NCI-H2029 treated with DMSO at 0.1 percent for 48 hours (cell line): ENCODE data around the gene JARID2.
"Not testable (repeated sequence)": the region's sequence is repeated elsewhere in the genome, so short reads cannot be mapped to it uniquely, and the experiment has no call there.

Source experiments
- DNase-seq: peaks from one replicate; lab custom pipeline; 2025; lab: John Stamatoyannopoulos, UW

JARID2 gene

DNA sequence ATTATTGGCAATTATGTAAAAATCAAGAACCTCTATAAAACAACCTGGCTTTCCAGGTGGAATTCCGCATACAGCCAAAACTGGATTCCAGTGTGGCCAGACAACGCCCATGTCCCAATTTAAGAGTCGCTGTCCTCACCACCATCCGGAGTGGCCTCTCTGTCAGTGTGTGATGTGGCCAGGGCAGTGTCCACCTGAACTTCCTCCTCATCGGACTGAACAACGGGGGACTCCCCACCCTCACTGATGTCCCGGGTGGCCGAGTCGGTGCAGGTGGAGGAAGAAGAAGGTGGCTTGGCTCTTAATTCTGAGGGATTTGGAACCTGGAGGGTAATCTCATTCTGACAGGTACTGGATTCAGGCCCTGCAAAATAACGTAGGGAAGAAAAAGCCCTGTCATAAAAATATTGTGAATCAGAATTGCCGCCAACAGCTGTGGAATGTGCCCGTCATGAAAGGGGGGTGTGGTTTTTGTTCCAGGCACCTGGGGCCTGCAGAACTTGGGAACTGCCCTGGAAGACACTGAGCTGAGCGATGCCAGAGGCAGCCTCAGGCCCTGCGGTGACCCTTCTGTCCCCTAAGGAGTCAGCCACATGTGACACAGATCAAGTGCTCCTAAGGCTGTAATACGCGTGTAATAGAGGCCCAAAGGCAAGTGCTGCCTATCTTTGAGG lies 277.1 kb downstream of the JARID2 start:
- no peak for DNase-seq

DNA sequence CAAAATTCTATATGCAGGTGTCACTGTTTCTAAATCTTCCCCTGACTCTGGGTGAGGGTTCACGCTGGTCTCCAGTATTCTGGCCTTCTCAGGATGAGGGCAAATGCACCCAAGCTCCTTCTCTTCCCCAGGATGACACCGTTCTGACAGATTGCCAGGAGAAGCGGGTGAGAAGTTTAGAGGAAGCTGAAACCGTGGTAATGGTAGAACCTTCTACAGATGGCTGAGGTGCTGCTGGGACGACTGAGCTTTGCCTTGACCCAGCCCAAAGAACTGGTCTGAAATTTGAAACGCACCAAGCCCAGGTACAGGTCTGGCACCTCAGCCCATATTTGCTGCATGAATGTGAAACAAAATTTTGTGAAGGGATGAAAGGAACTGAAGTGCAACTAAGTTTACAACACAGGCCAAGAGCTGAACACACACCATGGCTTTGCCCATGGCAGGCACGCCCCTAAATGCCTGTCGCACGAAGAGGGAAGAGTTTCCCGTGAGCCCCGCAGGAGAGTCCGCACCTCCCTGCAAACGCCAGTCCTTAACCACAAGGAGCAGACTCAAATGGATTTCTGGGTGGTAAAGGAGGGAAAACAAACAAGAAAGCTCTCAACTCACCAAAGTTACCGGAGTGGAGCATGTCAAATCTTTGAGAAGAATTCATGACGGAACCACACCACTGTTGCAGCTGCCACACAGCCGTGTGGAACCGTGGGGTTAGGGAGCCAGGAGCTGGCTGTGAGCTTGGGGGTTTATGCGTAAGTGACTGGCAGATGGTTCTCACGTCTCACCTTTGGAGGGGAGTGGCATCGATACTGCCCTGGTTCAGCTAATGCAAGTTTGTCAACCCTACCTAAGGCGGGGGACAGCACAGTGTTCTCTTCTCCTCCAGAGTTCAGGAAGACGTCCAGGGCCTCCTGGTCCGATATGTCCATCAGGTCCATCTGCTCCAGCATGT lies 278.1 kb downstream of the JARID2 start:
- DNase-seq: no peak

DNA sequence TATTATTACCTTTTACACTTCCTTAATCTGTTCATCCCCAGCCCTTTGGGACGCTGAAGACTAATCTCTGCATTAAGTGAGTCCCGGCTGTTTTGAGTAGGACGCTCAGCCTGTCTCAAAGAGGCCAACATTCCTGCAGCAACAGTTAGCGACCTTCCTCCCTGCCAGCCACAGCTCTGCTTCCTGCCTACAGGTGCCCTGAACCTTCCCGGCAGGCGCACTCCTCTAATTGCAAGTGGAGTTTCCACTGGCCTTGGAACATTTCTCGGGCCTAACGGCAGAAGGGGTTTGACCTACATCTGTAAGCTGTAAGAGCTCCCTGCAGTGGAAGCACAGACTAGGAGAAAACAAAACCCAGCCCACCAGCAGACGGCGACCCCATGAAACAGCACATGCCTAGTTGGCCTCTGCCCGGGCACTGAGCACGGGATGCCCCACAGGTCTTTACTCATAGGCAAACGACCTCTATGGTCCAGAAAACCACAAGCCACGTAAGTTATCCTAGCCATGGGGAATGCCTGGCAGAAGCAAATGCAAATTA lies 279.1 kb downstream of the JARID2 start:
- no peak for DNase-seq

DNA sequence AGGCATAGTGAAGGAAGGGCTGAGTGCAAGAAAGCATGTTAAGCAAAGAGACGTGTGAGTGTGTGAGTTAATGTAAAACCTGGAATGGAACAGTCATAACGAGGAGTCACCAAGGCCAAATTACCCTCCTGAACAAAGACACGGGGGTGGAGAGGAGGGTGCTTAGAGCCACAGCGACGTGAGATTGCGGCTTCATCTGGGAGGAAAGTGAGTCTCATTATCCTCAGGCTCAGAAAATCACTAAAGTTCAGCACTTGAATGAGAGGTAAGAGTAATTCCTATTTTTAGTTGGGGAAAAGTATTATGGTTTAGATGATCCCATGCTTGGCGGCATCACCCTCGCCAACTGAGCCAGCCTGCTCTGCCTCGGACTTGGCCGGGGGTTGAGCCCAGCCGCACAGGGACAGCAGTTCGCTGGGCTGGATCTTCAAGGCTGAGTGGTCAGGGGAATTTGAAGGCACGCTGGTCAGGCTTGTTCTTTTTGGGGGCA lies 280.4 kb downstream of the JARID2 start:
- no peak for DNase-seq

DNA sequence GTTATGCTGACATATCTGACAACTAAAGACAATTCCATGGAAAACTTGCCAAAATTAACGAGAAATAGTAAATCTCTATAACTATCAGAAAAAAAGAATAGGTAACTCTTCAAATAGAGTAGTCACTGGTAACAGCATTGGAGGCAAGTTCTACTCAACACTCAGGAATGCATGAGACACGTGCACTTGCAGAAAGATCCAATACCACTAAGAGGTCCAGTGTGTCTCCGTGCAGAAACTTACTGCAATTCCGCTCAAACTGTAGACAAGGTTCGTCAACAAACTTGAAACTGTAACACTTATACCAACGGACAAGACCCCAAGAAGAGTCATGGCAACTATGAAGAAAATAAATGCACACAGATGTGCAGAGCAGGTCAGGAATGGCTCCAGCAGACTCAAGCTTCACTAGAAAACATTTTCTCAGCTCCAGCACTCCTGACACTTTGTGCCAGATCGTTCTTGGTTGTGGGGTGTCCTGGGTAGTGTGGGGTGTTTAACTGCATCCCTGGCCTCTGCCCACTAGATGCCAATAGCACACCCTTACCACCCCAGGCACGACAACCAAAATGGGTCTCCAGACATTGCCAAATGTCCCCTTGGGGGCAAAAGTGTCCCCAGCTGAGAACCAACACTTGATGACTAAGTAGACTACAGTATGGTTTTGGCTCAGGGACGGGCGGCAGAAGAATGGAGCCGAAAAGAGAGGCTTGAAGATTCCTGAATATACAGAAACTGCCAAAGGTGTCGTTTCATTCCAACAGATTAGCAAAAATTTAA lies 282.2 kb downstream of the JARID2 start:
- no peak for DNase-seq

DNA sequence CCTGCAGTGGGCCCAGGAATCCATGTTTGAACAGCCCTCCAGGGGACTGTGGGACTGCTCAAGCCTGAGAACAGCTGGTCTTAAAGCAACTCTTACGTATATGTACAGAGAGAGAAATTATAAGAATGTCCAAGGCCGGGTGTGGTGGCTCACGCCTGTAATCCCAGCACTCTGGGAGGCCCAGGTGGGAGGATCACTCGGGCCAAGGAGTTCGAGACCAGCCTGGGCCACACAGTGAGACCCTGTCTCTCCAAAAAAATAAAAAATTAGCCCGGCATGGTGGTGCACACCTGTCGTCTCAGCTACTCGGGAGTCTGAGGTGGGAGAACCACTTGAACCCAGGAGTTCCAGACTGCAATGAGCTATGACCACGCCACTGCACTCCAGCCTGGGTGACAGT lies 283.0 kb downstream of the JARID2 start:
- no peak for DNase-seq

DNA sequence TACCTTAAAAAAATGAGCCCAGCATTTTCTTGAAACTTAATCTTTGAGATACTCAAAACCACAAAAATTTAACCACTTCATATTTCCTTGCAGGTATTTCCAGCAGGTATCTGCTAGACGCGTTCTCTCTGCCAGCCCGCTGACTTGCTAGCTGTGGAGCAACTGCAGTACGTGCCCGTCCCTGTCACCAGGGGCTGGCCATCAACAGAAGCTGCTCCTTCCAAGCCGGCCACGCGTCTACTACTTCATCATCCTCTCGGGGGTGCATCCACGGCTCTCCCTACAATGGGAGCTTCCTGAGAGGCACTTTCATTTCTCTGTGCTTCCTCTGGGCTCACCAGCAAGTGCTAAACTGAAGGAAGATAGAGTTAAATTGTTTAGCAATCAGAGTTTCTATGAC lies 284.5 kb downstream of the JARID2 start:
- DNase-seq: no peak

DNA sequence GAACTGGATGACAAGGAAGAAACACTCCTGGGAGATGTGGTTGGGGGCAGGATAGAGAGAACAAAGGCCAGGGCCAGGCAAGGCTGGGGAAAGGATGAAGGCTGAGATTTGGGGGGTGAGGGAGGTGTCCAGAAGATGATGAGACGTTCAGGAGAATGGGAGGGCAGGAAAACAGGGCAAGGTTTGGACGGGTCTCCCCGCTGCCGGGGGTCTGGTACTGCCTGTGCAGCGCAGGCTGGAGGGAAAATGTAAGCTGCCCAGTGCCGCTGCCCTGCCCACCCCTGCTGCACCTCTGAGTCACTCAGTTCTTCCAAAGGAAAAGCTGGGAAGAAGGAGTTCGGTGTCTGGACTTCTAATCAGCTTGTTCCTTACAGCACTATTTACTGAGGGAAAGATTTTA lies 286.1 kb downstream of the JARID2 start:
- DNase-seq: no peak

DNA sequence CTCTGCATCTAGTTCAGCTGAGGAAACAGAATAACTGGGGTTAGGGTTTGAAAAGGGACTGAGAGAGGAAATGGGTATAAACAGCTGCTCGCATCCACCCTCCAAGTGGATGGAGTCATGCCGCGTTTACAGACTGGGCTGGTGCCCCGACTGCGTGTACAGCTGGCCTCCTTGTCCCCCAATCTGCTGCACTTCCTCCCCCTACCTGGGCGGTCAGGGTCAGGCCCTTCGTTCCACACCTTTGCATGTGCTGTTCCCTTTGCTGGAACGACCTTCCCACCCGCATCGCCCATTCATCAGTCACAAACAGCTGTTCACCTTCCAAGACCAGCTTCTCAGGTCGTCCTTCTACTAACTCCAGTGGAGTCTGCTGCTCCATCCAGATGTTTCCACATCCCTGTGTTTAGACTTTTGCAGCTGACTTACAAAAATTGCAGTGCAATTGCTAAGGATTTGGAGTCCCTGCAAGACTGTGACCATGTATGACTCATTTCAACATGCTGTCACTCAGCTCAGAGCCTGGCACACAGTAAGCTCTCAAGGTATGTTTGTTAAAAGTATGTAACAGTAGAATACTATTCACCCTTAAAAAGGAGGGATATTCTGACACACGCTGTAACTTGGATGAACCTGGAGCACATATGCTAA lies 287.6 kb downstream of the JARID2 start:
- DNase-seq: no peak

DNA sequence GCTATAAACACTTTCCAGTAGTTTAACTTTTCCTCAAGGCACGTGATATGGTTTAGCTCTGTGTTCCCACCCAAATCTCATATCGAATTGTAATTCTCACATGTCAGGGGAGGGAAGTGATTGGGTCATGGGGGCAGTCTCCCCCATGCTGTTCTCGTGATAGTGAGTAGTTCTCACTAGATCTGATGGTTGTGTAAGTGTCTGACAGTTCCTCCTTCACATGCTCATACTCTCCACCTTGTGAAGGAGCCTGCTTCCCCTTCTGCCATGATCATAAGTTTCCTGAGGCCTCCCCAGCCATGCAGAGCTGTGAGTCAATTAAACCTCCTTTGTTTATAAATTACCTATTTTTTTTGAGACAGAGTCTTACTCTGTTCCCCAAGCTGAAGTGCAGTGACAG lies 289.1 kb downstream of the JARID2 start:
- no peak for DNase-seq

DNA sequence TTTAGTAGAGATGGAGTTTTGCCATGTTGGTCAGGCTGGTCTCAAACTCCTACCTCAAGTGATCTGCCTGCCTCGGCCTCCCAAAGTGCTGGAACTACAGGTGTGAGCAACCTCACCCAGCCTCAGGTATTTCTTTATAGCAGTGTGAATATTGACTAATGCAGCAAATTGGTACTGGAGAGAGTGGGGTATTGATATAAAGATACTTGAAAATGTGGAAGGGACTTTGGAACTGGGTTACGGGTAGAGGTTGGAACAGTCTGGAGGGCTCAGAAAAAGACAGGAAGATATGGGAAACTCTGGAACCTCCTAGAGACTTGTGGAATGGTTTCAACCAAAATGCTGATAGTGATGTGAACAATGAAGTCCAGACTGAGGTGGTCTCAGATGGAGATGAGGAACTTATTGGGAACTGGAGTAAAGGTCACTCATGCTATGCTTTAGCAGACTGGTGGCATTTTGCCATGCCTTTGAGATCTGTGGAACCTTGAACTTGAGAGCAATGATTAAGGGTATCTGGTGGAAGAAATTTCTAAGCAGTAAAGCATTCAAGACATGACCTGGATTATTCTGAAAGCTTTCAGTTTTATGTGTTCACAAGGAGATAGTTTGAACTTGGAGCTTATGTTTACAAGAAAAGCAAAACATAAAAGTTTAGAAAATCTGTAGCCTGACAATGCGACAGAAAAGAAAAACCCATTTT lies 289.8 kb downstream of the JARID2 start:
- no peak for DNase-seq

DNA sequence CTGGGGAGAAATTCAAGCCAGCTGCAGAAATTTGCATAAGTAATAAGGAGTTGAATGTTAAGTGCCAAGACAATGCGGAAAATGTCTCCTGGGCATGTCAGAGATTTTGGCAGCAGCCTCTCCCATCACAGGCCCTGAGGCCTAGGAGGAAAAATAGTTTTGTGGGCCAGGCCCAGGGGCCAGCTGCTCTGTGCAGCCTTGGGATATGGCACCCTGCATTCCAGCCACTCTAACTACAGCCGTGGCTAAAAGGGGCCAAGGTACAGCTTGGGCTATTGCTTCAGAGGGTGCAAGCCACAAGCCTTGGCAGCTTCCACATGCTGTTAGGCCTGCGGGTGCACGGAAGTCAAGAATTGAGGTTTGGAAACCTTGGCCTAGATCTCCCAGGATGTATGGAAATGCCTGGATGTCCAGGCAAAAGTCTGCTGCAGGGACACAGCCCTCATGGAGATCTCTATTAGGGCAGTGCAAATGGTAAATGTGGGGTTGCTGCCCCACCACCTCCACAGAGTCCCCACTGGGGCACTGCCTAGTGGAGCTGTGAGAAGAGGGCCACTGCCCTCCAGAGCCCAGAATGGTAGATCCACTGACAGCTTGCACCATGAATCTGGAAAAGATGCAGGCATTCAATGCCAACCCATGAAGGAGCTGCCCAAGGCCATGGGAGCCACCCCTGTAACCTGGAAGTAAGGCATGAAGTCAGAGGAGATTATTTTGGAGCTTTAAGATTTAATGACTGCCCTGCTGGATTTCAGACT lies 290.5 kb downstream of the JARID2 start:
- DNase-seq: no peak

DNA sequence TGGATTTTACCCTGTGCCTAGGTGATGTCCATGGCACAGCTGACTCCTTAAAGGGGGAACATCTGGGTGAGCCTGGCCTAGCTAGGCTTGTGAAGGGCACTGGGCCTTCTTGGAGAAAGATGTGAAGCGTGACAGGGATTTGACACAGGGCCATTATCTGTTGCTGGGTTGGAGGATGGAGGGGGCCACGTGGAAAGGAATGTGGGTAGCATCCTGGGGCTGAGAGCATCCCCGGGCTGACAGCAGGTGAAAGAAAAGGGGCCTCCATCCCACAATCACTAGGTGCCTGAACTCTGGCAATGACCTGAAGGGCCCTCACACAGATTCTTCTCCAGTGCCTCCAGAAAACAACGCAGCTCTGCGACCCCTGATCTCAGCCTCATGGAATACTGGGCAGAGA lies 292.2 kb downstream of the JARID2 start:
- no peak for DNase-seq

DNA sequence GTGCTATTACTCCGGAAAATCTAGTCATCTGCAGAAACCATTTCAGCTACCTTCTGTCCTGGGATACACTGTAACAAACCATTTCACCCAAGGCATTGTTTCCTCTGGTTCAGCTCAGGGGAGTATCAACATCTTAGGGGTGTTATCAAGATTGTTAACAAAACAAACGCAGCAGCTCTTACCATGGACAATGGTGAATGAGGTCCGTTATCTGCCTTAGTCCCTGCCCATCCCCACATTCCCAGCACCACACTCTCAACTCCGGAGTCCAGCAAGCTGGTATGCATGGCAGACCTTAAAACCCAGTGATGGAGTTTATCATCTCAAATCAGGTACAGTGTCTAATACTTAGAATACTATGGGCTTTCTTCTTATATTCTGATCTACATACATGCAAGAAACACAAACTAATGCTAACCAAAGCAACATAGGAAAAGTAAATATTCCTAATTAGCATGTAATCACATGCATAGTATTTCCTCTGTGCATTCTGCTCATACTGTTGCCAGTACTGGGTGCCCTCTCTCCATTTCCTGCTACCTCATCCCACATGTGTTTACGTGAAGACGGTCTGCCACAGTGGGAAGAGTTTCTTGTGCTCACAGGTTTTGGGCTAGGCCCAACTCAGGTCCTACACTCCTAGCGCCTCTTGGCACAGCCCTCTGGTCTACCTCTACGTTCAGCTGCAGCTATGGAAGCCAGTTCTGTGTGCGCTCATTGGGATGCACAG lies 293.1 kb downstream of the JARID2 start:
- no peak for DNase-seq

DNA sequence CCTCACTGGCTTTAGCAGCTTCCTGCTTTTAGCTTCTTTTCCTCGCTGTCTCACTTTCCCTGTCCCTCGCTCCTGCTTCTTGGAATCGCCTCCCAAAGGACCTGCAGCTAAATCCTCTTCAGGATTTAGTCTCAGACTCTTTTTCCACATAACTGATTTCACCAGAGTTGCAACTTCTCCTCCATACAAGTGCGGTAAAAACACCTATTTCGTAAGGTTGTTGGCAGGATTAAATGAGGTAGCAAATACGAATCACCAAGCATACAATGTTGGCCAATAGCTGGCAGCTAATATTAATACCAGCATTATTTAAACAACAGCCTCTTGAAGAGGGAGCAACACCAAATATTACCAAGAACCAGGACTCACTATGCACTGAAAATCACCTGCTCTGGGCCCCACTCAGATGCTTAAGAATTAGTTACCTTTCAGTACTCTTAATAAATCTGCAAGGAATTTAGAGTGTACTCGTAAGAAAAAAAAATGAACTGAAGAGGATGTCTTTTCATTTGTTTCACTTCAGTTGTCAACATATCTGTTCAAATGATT lies 293.9 kb downstream of the JARID2 start:
- no peak for DNase-seq

DNA sequence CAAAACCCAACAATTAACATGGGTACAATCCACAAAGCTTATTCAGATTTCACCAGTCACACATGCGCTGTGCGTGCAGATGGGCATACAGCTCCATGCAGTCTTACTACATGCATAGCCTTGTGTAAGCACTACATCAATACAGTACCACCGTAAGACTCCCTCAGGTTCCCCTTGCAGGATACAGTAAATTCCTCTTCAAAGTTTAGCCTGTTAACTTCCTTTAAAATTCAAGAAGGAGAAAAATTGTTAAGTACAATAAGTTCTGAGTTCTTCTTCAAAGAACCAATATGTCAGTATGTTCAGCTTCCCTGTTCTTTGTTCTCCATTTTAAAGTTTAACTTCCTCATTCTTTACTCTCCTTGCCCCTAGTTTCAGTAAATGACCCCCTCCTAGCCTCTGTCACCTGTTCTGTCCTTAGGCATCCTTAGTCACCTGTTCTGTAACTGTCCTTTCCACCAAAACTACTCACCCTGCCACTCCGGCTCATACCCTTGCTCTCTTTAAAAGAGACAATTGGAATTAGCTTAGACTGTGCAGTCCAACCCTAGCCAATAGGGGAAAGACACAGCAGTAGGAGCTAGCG lies 297.6 kb downstream of the JARID2 start:
- not testable (repeated sequence) for DNase-seq

DNA sequence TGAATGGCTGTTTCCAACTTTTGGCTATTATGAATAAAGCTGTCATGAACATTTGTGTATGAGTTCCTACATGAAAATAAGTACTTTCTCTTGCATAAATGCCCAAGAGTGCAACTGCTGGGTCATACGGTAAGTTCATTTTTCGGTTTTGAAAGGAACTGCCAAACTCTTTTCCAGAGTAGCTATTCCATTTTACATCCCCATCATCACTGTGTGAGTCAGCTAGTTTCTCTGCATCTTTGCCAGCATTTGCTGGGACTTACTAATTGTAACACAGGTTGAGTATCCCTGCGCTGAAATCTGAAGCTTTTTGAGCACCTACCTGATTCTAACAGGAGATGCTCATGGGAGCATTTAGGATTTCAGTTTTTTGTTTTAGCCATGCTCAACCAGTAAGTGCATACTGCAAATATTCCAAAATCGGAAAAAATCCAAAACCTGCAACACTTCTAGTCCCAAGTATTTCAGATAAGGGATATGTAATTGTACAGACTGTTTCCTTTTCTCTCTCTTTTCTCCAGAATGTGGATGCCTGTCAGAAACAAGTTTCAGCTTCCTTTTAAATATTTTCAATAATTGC lies 298.5 kb downstream of the JARID2 start:
- no peak for DNase-seq

DNA sequence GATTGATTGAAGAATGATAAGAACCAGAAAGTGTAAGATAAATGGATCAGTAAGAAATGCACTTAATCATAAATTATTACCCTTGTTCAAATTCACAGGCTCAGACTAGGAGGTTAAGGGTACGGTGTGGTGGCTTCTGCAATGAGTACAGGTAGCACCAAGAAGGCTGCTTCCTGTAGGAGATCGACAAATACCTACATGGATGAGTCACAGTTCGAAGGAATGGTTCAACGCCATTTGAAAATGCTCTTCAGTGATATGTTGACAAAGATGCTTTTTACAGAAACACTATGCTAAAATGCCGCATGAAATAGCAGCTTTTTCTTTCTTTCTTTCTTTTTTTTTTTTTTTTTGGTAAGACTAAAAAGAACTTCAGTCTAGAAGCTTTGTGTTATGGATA lies 300.7 kb downstream of the JARID2 start:
- no peak for DNase-seq

DNA sequence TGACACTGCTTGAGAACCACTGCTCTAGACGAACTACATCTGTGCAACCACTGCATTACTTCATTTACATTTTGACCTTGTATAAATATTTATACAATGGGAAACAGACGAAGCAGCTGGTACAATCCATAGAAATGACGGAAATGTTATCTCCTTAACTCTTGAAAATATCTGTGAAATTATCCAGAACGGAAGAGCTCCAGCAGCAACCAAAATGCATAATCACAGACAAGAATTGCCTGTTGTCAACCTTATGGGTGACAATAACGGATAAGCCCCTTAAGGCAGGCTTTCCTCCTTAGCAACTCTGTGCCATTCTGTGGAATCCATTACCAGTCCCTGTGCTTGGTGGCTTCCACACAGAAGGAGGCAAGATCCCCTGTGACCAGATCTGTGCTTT lies 301.5 kb downstream of the JARID2 start:
- peak; percentile 17 for DNase-seq
